Caco-2 (cell line): ENCODE measurements around the gene MAD1L1. TPM values are rescaled to one million over a fixed set of nuclear protein-coding genes. Genes with fewer than 3 reads are reported as not detected.

ENCODE experiments used
- BruUV-seq: library from RNA; stranded (reverse); fragments of 400-500 nt; replicated peaks from 2 replicates; lab custom pipeline; 2021; lab: Mats Ljungman, UMichigan
- CTCF ChIA-PET: fragments of 300-600 bp; sonication (Branson Sonifier 250); formaldehyde crosslinking; loops from one replicate; lab custom pipeline; 2022; ENCODE audit warnings: antibody characterized with exemption; lab: Charles Lee
- POLR2A ChIA-PET: fragments of 300-600 bp; sonication (Branson Sonifier 250); formaldehyde crosslinking; loops from one replicate; lab custom pipeline; 2022; ENCODE audit warnings: antibody characterized with exemption; lab: Charles Lee
- DNase-seq, 2 experiments: peaks; one replicate each; pipeline versions ENCODE4 v3.0.0 to v3.0.0-alpha.2; 2020 to 2022
- H3K27me3 ChIP-seq: replicated peaks from 2 replicates; pipeline ENCODE4 v1.6.0; 2011; ENCODE audit warnings: low read length; ENCODE audit not compliant: control insufficient read depth, insufficient read depth
- H3K36me3 ChIP-seq: 2 replicates; pipeline ENCODE4 v1.5.1; 2011; ENCODE audit warnings: low read length; ENCODE audit not compliant: control insufficient read depth, insufficient read depth
- H3K4me1 ChIP-seq: fragments of 250-450 bp; sonication (Bioruptor Pico); 2 replicates; pipeline ENCODE4 v1.5.1; 2020; ENCODE audit warnings: mild to moderate bottlenecking
- H3K4me3 ChIP-seq: 2 replicates; pipeline ENCODE4 v1.5.1; 2011; ENCODE audit warnings: low read depth, mild to moderate bottlenecking, control low read depth, low read length
- H3K9me3 ChIP-seq: fragments of 250-450 bp; sonication (Bioruptor Pico); 2 replicates; pipeline ENCODE4 v1.5.1; 2020; ENCODE audit warnings: mild to moderate bottlenecking, moderate library complexity
- H3K27ac Mint-ChIP-seq: one replicate; pipeline ENCODE4 v1.8.0; 2022; ENCODE audit warnings: mixed read lengths; ENCODE audit not compliant: unreplicated experiment
- H3K27me3 Mint-ChIP-seq: one replicate; pipeline ENCODE4 v1.8.0; 2022; ENCODE audit warnings: mixed read lengths; ENCODE audit not compliant: insufficient read depth, unreplicated experiment
- H3K36me3 Mint-ChIP-seq: one replicate; pipeline ENCODE4 v1.8.0; 2022; ENCODE audit warnings: mild to moderate bottlenecking, mixed read lengths; ENCODE audit not compliant: insufficient read depth, unreplicated experiment
- H3K4me1 Mint-ChIP-seq: one replicate; pipeline ENCODE4 v1.8.0; 2022; ENCODE audit warnings: low read depth, mixed read lengths; ENCODE audit not compliant: unreplicated experiment
- H3K4me3 Mint-ChIP-seq: one replicate; pipeline ENCODE4 v1.8.0; 2022; ENCODE audit warnings: mild to moderate bottlenecking, moderate library complexity, mixed read lengths; ENCODE audit not compliant: unreplicated experiment
- H3K9me3 Mint-ChIP-seq: one replicate; pipeline ENCODE4 v1.8.0; 2022; ENCODE audit warnings: mixed read lengths; ENCODE audit not compliant: unreplicated experiment
- intact Hi-C: fragments of 100-400 bp; cut with micrococcal nuclease; formaldehyde crosslinking; loops from one replicate; pipeline ENCODE4 v1.10.0; 2022; ENCODE audit not compliant: unreplicated experiment
- total RNA-seq: library from RNA; stranded (reverse); gene quantifications from 2 replicates; pipeline ENCODE4 v1.2.3, GENCODE V29; 2022
- TF ChIP-seq, protein P1 (sequence below), 2 experiments: fragments of 200-600 bp in 1 of 2; IDR thresholded peaks; 1 replicate in 1 of 2; 2 replicates in 1 of 2; pipeline versions ENCODE4 v1.5.1 to v1.8.0; 2011 to 2022; ENCODE audit warnings: antibody characterized with exemption in 1 of 2, control low read depth in 1 of 2, inconsistent platforms in 1 of 2, low read depth in 1 of 2, low read length in 1 of 2, mild to moderate bottlenecking in 1 of 2, moderate library complexity in 1 of 2; ENCODE audit not compliant: insufficient read depth in 1 of 2, severe bottlenecking in 1 of 2, unreplicated experiment in 1 of 2

MAD1L1 gene
- total RNA-seq, 1 experiment from 2014 or later, result 58.6 TPM

DNA sequence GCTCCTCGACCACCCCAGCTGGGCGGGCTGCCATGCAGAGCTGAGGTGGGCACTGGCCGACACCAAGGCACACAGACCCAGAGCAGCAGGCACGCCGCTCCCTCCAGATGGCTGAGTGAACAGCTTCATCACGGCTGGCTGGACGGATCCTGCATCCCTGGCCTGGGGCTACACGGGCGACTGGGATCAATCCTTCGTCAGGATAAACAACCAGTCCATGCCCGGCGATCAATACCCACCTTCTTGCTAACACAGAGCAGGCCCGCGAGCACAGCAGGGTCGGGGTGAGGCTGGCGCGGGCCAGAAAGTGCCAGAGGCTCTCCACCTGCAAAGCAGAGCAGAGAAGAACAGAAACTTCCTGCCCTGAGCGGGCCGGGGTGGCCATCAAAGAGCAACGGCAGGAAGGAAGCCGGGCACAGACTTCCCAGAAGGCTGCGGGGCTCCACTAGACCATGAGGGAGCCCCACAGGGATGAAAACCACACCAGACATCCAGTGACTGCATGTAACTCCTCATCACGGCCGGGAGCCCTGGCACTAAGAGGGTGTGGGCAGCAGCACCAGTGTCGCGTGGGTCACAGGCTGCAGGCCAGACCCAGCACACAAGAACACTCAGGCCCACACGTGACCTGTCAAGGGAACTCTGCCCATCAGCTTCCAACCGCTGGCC, 166.4 kb downstream of the MAD1L1 start:
- peaks cover 9% of the 10 kb centered on the region for H3K36me3 Mint-ChIP-seq
- H3K4me1 ChIP-seq, result no peaks in the 10 kb centered on the region
- 0 out of 2 replicates have a peak, but pooled peaks cover 2% of the 10 kb centered on the region for H3K36me3 ChIP-seq
- TF ChIP-seq, protein P1, sequence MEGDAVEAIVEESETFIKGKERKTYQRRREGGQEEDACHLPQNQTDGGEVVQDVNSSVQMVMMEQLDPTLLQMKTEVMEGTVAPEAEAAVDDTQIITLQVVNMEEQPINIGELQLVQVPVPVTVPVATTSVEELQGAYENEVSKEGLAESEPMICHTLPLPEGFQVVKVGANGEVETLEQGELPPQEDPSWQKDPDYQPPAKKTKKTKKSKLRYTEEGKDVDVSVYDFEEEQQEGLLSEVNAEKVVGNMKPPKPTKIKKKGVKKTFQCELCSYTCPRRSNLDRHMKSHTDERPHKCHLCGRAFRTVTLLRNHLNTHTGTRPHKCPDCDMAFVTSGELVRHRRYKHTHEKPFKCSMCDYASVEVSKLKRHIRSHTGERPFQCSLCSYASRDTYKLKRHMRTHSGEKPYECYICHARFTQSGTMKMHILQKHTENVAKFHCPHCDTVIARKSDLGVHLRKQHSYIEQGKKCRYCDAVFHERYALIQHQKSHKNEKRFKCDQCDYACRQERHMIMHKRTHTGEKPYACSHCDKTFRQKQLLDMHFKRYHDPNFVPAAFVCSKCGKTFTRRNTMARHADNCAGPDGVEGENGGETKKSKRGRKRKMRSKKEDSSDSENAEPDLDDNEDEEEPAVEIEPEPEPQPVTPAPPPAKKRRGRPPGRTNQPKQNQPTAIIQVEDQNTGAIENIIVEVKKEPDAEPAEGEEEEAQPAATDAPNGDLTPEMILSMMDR (IDR thresholded peaks at IDR 0.05; ENCODE audit: insufficient read depth in 1 of 2, low read depth in 1 of 2, low read length in 1 of 2, severe bottlenecking in 1 of 2, unreplicated experiment in 1 of 2), result no peak
- no peak overlapping the region for H3K27ac Mint-ChIP-seq
- no TSS peak for BruUV-seq
- no peaks in the 10 kb centered on the region for H3K9me3 ChIP-seq
- no peaks in the 10 kb centered on the region for H3K27me3 ChIP-seq
- no peaks in the 10 kb centered on the region for H3K4me1 Mint-ChIP-seq
- DNase-seq, result no peak
- POLR2A ChIA-PET, result no interaction called here
- no peak overlapping the region for H3K4me3 ChIP-seq
- H3K4me3 Mint-ChIP-seq, result no peak overlapping the region
- CTCF ChIA-PET, result no interaction called here
- intact Hi-C loops, result no loop called here
- H3K27me3 Mint-ChIP-seq, result no peaks in the 10 kb centered on the region
- H3K9me3 Mint-ChIP-seq, result no peaks in the 10 kb centered on the region

DNA sequence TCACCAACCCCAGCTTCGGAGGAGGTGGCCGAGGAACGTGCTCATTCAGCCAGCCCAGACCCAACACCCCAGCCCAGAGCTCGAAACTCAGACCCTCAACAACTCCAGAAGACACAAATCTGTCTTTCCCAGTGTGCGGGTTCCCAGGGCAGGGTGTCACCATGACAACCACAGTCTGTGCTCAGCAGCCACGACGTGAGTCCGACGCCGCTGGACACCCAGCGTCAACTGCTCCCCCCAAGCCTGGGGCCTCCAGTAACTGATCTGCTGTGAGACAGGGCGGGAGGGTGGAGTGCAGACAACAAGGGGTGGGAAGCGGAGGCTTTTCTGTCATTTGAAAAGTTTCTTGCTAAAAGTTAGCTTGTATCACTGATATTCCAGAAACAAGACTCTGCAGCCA, 167.2 kb downstream of the MAD1L1 start:
- no peak for DNase-seq
- Histone ChIP-seq H3K9me3 (0 out of 2 replicates have a peak, but pooled peaks cover under 1% of the 10 kb centered on the region), H3K27me3 (no peaks in the 10 kb centered on the region), H3K4me1 (no peaks in the 10 kb centered on the region), H3K36me3 (0 out of 2 replicates have a peak, but pooled peaks cover 2% of the 10 kb centered on the region), H3K4me3 (no peak overlapping the region)
- POLR2A ChIA-PET, result no interaction called here
- Mint-ChIP-seq H3K4me3 (no peak overlapping the region), H3K27ac (no peak overlapping the region), H3K27me3 (no peaks in the 10 kb centered on the region), H3K36me3 (peaks cover 9% of the 10 kb centered on the region), H3K4me1 (no peaks in the 10 kb centered on the region), H3K9me3 (no peaks in the 10 kb centered on the region)
- CTCF ChIA-PET, result no interaction called here
- TF ChIP-seq, protein P1 (IDR thresholded peaks at IDR 0.05; ENCODE audit: insufficient read depth in 1 of 2, low read depth in 1 of 2, low read length in 1 of 2, severe bottlenecking in 1 of 2, unreplicated experiment in 1 of 2), result no peak
- no TSS peak for BruUV-seq
- intact Hi-C loops, result no loop called here

DNA sequence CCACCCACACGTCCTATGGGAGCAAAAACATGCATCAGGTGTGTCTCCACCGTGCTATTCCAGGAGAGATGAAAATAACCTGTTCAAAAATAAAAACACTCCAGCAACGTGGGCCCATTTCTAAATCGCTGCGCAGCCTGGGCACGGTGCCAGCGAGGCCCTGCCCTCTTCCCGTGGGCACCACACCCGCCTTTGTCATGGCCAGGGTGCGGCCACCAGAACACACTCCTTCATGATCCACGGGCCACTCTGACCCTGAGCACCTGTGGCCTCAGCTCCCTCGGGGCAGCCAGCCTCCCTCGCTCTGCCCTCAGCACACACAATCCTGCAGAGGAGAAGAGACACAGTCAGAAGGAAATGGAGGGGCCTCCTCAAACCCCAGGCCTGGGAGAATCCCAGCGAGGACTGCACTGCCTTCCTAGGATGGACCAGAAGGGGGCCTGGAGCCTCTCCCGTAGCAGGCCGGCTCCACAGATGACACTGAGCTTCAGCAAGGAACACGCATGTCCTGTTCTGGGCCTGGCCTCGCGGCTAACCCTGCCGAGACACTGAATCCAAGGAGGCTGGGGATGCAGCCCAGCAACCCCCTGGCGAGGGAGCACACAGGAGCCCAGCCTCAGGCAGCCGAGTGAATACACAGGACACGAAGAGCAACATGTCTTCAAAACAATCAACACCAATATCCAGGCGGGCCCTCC, 169.0 kb downstream of the MAD1L1 start:
- ChIA-PET CTCF (no interaction called here), POLR2A (no interaction called here)
- 0 out of 2 replicates have a peak, but pooled peaks cover 3% of the 10 kb centered on the region for H3K9me3 ChIP-seq
- Mint-ChIP-seq H3K4me3 (no peak overlapping the region), H3K4me1 (no peaks in the 10 kb centered on the region), H3K36me3 (peaks cover 16% of the 10 kb centered on the region), H3K27me3 (no peaks in the 10 kb centered on the region), H3K9me3 (no peaks in the 10 kb centered on the region), H3K27ac (peak overlapping the region; percentile 25)
- no peaks in the 10 kb centered on the region for H3K27me3 ChIP-seq
- no peaks in the 10 kb centered on the region for H3K4me1 ChIP-seq
- TF ChIP-seq, protein P1 (IDR thresholded peaks at IDR 0.05; ENCODE audit: insufficient read depth in 1 of 2, low read depth in 1 of 2, low read length in 1 of 2, severe bottlenecking in 1 of 2, unreplicated experiment in 1 of 2), result peak in 1 of 2 experiments; percentile 4
- no peak overlapping the region for H3K4me3 ChIP-seq
- DNase-seq, result peak in 1 of 2 experiments; percentile 20
- no TSS peak for BruUV-seq
- intact Hi-C loops, result no loop called here
- 0 out of 2 replicates have a peak, but pooled peaks cover 1% of the 10 kb centered on the region for H3K36me3 ChIP-seq
